Measurements from ENCODE around the gene CBLL1. TPM values are rescaled to one million over a fixed set of nuclear protein-coding genes. Genes with fewer than 3 reads are reported as not detected.

CBLL1 gene
- total and polyA plus RNA-seq, 2 experiments from 2014 or later: 31.1 to 67.4 TPM

GRCh38 chr7:107744345-107744750 lies 406 bp downstream of the CBLL1 start:
- Mint-ChIP-seq H3K27ac (peak overlapping the region; percentile 100), H3K4me3 (peak overlapping the region; percentile 98), H3K27me3 (ENCODE audit: insufficient read depth, low read depth, poor library complexity) (peaks cover 3% of the 10 kb centered on the region), H3K9me3 (no peaks in the 10 kb centered on the region), H3K36me3 (ENCODE audit: low read depth) (peaks cover 3% of the 10 kb centered on the region; the same call in 1 of the 3 replicates), H3K4me1 (peaks cover 17% of the 10 kb centered on the region)
- DNase-seq (ENCODE audit: low spot score): no peak
- Histone ChIP-seq H3F3A (replicated peaks; ENCODE audit: low read depth) (peaks cover 4% of the 10 kb centered on the region; the same call in 1 of the 2 replicates), H3K36me3 (ENCODE audit: insufficient read depth) (peaks cover 6% of the 10 kb centered on the region; the same call in 1 of the 2 replicates), H2AFZ (peak overlapping the region; percentile 70; the same call in 1 of the 2 replicates), H3K4me1 (ENCODE audit: insufficient read depth) (peaks cover 31% of the 10 kb centered on the region), H4K20me1 (replicated peaks; ENCODE audit: insufficient read depth) (peaks cover 4% of the 10 kb centered on the region), H3K27ac (ENCODE audit: low read depth) (peak overlapping the region; percentile 98), H3K4me3 (peak overlapping the region; percentile 87), H3K4me2 (peak overlapping the region; percentile 96), H3K9me2 (ENCODE audit: insufficient read depth) (no peaks in the 10 kb centered on the region), H3K79me2 (replicated peaks; ENCODE audit: insufficient read depth) (peaks cover 53% of the 10 kb centered on the region), H3K27me3 (ENCODE audit: insufficient read depth) (no peaks in the 10 kb centered on the region)
- ATAC-seq: peak; percentile 51
- TF ChIP-seq JUNB (IDR thresholded peaks at IDR 0.05; ENCODE audit: unreplicated experiment) (no peak), ZNF114 (CRISPR knock-in tag; IDR thresholded peaks at IDR 0.05) (no peak), ETS1 (IDR thresholded peaks at IDR 0.05) (no peak), CREB1 (CRISPR knock-in tag; IDR thresholded peaks at IDR 0.05; ENCODE audit: low read depth) (no peak), REST (IDR thresholded peaks at IDR 0.05; ENCODE audit: unreplicated experiment) (no peak), NANOG (IDR thresholded peaks at IDR 0.05; ENCODE audit: borderline replicate concordance) (no peak), EZH2 (IDR thresholded peaks at IDR 0.05; ENCODE audit: low read depth, unreplicated experiment) (no peak), CTCF (conservative IDR thresholded peaks at IDR 0.05; ENCODE audit: low read depth in 2 of 2) (no peak), POLR2AphosphoS5 (IDR thresholded peaks at IDR 0.05; ENCODE audit: low read depth) (no peak), STAT1 (IDR thresholded peaks at IDR 0.05; ENCODE audit: unreplicated experiment) (no peak), ZNF331 (CRISPR knock-in tag; IDR thresholded peaks at IDR 0.05; ENCODE audit: low read depth) (no peak), EZH2phosphoT487 (IDR thresholded peaks at IDR 0.05; ENCODE audit: unreplicated experiment) (no peak)

All from GM23338 (cell line).